NCI-H2107 treated with DMSO at 0.1 percent for 48 hours (cell line): ENCODE measurements around the gene CTSH.

ENCODE experiments used
- DNase-seq: peaks from one replicate; lab custom pipeline; 2025; ENCODE audit not compliant: unreplicated experiment; lab: John Stamatoyannopoulos, UW

The CTSH gene

GRCh38 chr15:78978601-78979179, 33.8 kb upstream of the CTSH start:
- no peak for DNase-seq

GRCh38 chr15:78977591-78978347, 32.9 kb upstream of the CTSH start:
- DNase-seq, result no peak

GRCh38 chr15:78977091-78977571, 32.3 kb upstream of the CTSH start:
- no peak for DNase-seq

- no peak for DNase-seq
Measured at GRCh38 chr15:78976691-78977090, 31.8 kb upstream of the CTSH start.

- DNase-seq, result no peak
Measured at GRCh38 chr15:78974272-78974918, 29.5 kb upstream of the CTSH start.

- DNase-seq, result no peak
Measured at GRCh38 chr15:78969687-78970349, 25.0 kb upstream of the CTSH start.

- DNase-seq, result no peak
Measured at GRCh38 chr15:78968539-78969271, 23.9 kb upstream of the CTSH start.

GRCh38 chr15:78968114-78968513, 23.3 kb upstream of the CTSH start:
- DNase-seq, result no peak

- no peak for DNase-seq
Measured at GRCh38 chr15:78960308-78960707, 15.5 kb upstream of the CTSH start.

- DNase-seq, result no peak
Measured at GRCh38 chr15:78959360-78959759, 14.5 kb upstream of the CTSH start.

GRCh38 chr15:78957416-78958093, 12.7 kb upstream of the CTSH start:
- DNase-seq, result no peak

- DNase-seq, result no peak
Measured at GRCh38 chr15:78956937-78957336, 12.1 kb upstream of the CTSH start.

GRCh38 chr15:78955355-78955754, 10.5 kb upstream of the CTSH start:
- DNase-seq, result no peak

GRCh38 chr15:78951841-78952238, 7.0 kb upstream of the CTSH start:
- DNase-seq, result no peak

GRCh38 chr15:78950902-78951840, 6.3 kb upstream of the CTSH start:
- DNase-seq, result no peak

GRCh38 chr15:78950343-78950742, 5.5 kb upstream of the CTSH start:
- no peak for DNase-seq

GRCh38 chr15:78949461-78949860, 4.6 kb upstream of the CTSH start:
- DNase-seq, result no peak

- DNase-seq, result no peak
Measured at GRCh38 chr15:78947506-78947905, 2.7 kb upstream of the CTSH start.

GRCh38 chr15:78946493-78946892, 1.6 kb upstream of the CTSH start:
- no peak for DNase-seq
